ENCODE data around the gene AFG1L.

DNA sequence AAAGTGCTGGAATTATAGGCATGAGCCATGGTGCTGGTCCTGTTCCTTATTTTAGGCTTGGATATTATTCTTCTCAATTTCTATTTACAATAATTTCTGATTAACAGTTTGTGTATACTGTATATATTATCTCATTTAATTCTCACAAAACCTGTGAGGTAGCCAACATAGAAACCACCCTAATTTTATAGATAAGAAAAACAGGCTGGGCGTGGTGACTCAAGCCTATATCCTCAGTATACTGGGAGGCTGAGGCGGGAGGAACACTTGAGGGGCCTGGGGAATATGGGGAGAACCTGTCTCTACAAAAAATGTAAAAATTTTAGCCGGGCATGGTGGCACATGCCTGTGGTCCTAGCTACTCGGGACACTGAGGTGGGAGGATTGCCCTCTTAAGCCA lies 3.8 kb upstream of the AFG1L start:
- no peak for TF ChIP-seq POLR2AphosphoS5 (IDR thresholded peaks at IDR 0.05)
- TF ChIP-seq, protein P1, sequence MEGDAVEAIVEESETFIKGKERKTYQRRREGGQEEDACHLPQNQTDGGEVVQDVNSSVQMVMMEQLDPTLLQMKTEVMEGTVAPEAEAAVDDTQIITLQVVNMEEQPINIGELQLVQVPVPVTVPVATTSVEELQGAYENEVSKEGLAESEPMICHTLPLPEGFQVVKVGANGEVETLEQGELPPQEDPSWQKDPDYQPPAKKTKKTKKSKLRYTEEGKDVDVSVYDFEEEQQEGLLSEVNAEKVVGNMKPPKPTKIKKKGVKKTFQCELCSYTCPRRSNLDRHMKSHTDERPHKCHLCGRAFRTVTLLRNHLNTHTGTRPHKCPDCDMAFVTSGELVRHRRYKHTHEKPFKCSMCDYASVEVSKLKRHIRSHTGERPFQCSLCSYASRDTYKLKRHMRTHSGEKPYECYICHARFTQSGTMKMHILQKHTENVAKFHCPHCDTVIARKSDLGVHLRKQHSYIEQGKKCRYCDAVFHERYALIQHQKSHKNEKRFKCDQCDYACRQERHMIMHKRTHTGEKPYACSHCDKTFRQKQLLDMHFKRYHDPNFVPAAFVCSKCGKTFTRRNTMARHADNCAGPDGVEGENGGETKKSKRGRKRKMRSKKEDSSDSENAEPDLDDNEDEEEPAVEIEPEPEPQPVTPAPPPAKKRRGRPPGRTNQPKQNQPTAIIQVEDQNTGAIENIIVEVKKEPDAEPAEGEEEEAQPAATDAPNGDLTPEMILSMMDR (IDR thresholded peaks at IDR 0.05): no peak

All from prostate gland (tissue), 2 donors.